Hepatocyte (in vitro differentiated cells): ENCODE data around the gene DMAC1.

ENCODE experiments used
- EZH2 ChIP-seq: fragments of 200-600 bp; sonication (generic); IDR thresholded peaks from 2 replicates; pipeline ENCODE4 v1.6.1; 2016; ENCODE audit warnings: antibody characterized with exemption, mild to moderate bottlenecking, borderline replicate concordance
- TF ChIP-seq, protein P1 (sequence below): fragments of 200-600 bp; sonication (generic); IDR thresholded peaks from 2 replicates; pipeline ENCODE4 v1.5.1; 2016; ENCODE audit warnings: antibody characterized with exemption, mild to moderate bottlenecking; ENCODE audit not compliant: poor library complexity

DNA sequence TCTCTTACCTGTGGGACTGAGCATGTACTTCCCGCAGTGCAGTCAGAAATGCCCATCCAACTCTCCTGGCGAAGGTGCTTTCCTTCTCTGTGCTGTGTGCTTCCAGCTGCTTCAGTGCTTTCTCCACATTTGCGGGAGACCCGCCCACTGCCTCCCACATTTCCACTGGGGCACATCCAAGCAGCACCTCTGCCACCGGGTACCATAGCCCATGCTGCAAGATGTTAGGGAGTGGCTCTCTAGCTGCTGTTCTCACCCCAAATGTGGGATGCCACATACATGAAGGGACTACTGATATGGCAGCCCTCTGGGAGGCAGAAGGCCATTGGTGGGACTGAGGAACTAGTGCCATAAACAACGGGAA is 8.8 kb downstream of the DMAC1 start:
- TF ChIP-seq EZH2 = no peak
- TF ChIP-seq, protein P1, sequence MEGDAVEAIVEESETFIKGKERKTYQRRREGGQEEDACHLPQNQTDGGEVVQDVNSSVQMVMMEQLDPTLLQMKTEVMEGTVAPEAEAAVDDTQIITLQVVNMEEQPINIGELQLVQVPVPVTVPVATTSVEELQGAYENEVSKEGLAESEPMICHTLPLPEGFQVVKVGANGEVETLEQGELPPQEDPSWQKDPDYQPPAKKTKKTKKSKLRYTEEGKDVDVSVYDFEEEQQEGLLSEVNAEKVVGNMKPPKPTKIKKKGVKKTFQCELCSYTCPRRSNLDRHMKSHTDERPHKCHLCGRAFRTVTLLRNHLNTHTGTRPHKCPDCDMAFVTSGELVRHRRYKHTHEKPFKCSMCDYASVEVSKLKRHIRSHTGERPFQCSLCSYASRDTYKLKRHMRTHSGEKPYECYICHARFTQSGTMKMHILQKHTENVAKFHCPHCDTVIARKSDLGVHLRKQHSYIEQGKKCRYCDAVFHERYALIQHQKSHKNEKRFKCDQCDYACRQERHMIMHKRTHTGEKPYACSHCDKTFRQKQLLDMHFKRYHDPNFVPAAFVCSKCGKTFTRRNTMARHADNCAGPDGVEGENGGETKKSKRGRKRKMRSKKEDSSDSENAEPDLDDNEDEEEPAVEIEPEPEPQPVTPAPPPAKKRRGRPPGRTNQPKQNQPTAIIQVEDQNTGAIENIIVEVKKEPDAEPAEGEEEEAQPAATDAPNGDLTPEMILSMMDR = no peak
